ENCODE results near the gene WBP4. TPM values are rescaled to one million over a fixed set of nuclear protein-coding genes. Genes with fewer than 3 reads are reported as not detected.

Gene WBP4
- total RNA-seq, 1 donor from 2014 or later: 10.6 TPM

DNA sequence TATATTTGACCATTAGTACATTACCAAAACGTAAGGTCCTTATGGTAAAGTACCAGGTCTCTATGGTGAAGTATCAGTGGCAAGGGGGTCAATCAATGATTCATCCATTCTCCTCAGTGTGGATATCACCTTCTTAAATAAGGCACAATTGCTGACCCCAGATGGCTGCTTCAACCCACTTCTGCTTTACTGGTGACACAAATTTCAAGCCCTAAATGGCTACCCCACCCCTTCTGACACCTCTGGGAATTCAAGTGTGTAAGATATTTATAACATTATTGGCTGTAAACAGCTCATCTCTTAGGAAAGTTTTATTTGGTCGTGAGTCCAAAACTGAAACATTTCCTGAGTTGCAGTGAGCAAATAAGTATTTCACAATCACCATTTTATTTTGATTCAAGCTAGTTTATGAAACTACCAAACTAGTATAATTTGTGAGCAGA lies 7.9 kb upstream of the WBP4 start:
- Histone ChIP-seq H3K27ac (ENCODE audit: low read depth, low read length) (no peak overlapping the region), H3K4me1 (ENCODE audit: insufficient read depth, low read length) (no peaks in the 10 kb centered on the region), H3K27me3 (ENCODE audit: insufficient read depth, low read length) (no peaks in the 10 kb centered on the region), H2AFZ (ENCODE audit: low read depth, low read length) (no peak overlapping the region), H3K9ac (ENCODE audit: low read length) (no peak overlapping the region), H3K4me3 (ENCODE audit: insufficient read depth, low read depth, low read length) (no peak overlapping the region), H3K79me2 (ENCODE audit: insufficient read depth, low read length) (peaks cover 85% of the 10 kb centered on the region), H4K20me1 (ENCODE audit: insufficient read depth, low read length) (peaks cover 80% of the 10 kb centered on the region), H3K36me3 (ENCODE audit: insufficient read depth, low read length) (no peaks in the 10 kb centered on the region), H3K4me2 (ENCODE audit: low read length) (no peak overlapping the region), H3K9me3 (ENCODE audit: insufficient read depth, low read depth, low read length) (no peaks in the 10 kb centered on the region)
- H3K9me3 Mint-ChIP-seq (ENCODE audit: unreplicated experiment): peaks cover 7% of the 10 kb centered on the region
- peaks cover 9% of the 10 kb centered on the region for H3K36me3 Mint-ChIP-seq (ENCODE audit: low read depth, unreplicated experiment)
- H3K4me3 Mint-ChIP-seq (ENCODE audit: unreplicated experiment): no peak overlapping the region
- H3K27ac Mint-ChIP-seq (ENCODE audit: unreplicated experiment): no peak overlapping the region
- no peak for DNase-seq (ENCODE audit: low read depth)
- TF ChIP-seq, protein P1, sequence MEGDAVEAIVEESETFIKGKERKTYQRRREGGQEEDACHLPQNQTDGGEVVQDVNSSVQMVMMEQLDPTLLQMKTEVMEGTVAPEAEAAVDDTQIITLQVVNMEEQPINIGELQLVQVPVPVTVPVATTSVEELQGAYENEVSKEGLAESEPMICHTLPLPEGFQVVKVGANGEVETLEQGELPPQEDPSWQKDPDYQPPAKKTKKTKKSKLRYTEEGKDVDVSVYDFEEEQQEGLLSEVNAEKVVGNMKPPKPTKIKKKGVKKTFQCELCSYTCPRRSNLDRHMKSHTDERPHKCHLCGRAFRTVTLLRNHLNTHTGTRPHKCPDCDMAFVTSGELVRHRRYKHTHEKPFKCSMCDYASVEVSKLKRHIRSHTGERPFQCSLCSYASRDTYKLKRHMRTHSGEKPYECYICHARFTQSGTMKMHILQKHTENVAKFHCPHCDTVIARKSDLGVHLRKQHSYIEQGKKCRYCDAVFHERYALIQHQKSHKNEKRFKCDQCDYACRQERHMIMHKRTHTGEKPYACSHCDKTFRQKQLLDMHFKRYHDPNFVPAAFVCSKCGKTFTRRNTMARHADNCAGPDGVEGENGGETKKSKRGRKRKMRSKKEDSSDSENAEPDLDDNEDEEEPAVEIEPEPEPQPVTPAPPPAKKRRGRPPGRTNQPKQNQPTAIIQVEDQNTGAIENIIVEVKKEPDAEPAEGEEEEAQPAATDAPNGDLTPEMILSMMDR (IDR thresholded peaks at IDR 0.05; ENCODE audit: insufficient read depth, low read depth, low read length): no peak
- TF ChIP-seq EZH2 (IDR thresholded peaks at IDR 0.05; ENCODE audit: insufficient read depth, low read length): no peak
- H3K27me3 Mint-ChIP-seq (ENCODE audit: low read depth, unreplicated experiment): no peaks in the 10 kb centered on the region
- no peak for FAIRE-seq
- peaks cover 35% of the 10 kb centered on the region for H3K4me1 Mint-ChIP-seq (ENCODE audit: low read depth, unreplicated experiment)

DNA sequence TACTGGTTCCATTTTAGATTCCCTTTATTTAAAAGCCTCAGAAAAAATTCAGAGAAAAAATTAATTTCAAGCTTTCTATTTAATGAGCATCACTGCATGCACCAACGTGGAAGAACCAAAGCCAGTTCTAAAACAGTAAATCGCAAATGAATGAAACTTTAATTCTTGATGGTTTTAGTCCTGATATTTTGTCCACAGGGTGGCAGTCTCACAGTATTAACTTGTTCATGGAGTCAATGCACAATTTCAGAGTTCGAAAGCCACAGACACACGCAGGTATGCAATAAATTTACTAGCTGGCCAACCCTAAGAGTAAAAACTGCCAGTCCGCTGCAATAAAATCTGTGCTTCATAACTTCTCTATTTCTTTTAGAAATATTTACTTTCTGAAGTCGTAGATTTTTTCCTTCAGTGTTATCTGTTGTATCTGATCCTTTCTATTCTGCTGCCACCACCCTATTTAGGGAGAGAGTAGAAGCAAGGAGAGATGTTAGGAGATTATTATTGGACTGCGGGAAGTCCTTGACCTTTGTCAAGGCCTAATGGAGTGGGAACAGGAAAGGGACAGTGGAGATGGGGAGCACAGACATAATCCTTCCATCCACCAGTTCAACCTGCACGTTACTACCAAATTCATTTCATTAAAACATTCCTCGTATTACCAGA lies 7.0 kb upstream of the WBP4 start:
- H3K79me2 ChIP-seq (ENCODE audit: insufficient read depth, low read length): peaks cover 86% of the 10 kb centered on the region
- H3K4me3 Mint-ChIP-seq (ENCODE audit: unreplicated experiment): no peak overlapping the region
- no peak overlapping the region for H3K4me2 ChIP-seq (ENCODE audit: low read length)
- H4K20me1 ChIP-seq (ENCODE audit: insufficient read depth, low read length): peaks cover 75% of the 10 kb centered on the region
- H3K4me1 ChIP-seq (ENCODE audit: insufficient read depth, low read length): no peaks in the 10 kb centered on the region
- peaks cover 3% of the 10 kb centered on the region for H3K9me3 Mint-ChIP-seq (ENCODE audit: unreplicated experiment)
- H2AFZ ChIP-seq (ENCODE audit: low read depth, low read length): no peak overlapping the region
- H3K36me3 Mint-ChIP-seq (ENCODE audit: low read depth, unreplicated experiment): peaks cover under 1% of the 10 kb centered on the region
- no peak overlapping the region for H3K4me3 ChIP-seq (ENCODE audit: insufficient read depth, low read depth, low read length)
- H3K27ac ChIP-seq (ENCODE audit: low read depth, low read length): no peak overlapping the region
- H3K9me3 ChIP-seq (ENCODE audit: insufficient read depth, low read depth, low read length): no peaks in the 10 kb centered on the region
- H3K27me3 Mint-ChIP-seq (ENCODE audit: low read depth, unreplicated experiment): no peaks in the 10 kb centered on the region
- TF ChIP-seq, protein P1 (IDR thresholded peaks at IDR 0.05; ENCODE audit: insufficient read depth, low read depth, low read length): peak; percentile 60
- no peak for TF ChIP-seq EZH2 (IDR thresholded peaks at IDR 0.05; ENCODE audit: insufficient read depth, low read length)
- DNase-seq (ENCODE audit: low read depth): peak; percentile 61
- FAIRE-seq: peak; percentile 9
- H3K36me3 ChIP-seq (ENCODE audit: insufficient read depth, low read length): no peaks in the 10 kb centered on the region
- peaks cover 34% of the 10 kb centered on the region for H3K4me1 Mint-ChIP-seq (ENCODE audit: low read depth, unreplicated experiment)
- H3K27ac Mint-ChIP-seq (ENCODE audit: unreplicated experiment): no peak overlapping the region
- no peak overlapping the region for H3K9ac ChIP-seq (ENCODE audit: low read length)
- no peaks in the 10 kb centered on the region for H3K27me3 ChIP-seq (ENCODE audit: insufficient read depth, low read length)

DNA sequence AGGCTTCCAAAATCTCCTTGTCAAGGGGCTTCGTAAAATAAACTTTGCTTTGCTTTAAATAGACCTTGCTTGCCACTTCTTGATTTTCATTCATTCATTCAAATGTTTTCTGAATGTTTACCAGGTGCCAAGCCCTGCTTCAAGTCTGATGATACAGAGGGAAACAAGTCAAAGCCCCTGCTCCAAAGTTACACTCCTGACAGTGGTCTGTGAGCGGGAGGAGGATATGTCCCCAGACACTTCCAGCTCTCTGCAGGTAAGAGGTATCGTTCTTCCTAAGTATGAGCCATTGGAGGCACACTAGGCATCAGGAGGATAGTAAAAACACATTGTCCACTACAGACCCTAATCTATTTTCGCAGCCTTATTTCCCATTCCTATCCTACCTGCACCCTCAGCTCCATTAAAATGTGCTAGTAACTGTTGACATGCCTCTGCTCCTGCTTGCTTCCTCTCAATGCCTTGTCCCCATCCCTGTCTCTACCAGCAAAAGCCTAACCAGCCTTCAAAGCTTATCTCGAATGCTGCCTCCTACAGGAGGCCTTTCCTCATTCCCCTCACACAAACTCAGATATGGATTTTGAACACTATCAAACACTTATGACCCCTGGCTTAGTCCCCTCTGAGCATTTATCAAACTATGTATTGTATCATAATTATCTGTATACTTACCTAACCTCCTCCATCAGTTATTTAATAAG lies 6.2 kb upstream of the WBP4 start:
- H4K20me1 ChIP-seq (ENCODE audit: insufficient read depth, low read length): peaks cover 70% of the 10 kb centered on the region
- H2AFZ ChIP-seq (ENCODE audit: low read depth, low read length): no peak overlapping the region
- FAIRE-seq: no peak
- no peak overlapping the region for H3K27ac Mint-ChIP-seq (ENCODE audit: unreplicated experiment)
- no peaks in the 10 kb centered on the region for H3K9me3 ChIP-seq (ENCODE audit: insufficient read depth, low read depth, low read length)
- H3K27me3 Mint-ChIP-seq (ENCODE audit: low read depth, unreplicated experiment): no peaks in the 10 kb centered on the region
- H3K9me3 Mint-ChIP-seq (ENCODE audit: unreplicated experiment): no peaks in the 10 kb centered on the region
- no peaks in the 10 kb centered on the region for H3K36me3 Mint-ChIP-seq (ENCODE audit: low read depth, unreplicated experiment)
- no peak overlapping the region for H3K4me3 Mint-ChIP-seq (ENCODE audit: unreplicated experiment)
- no peak overlapping the region for H3K27ac ChIP-seq (ENCODE audit: low read depth, low read length)
- H3K36me3 ChIP-seq (ENCODE audit: insufficient read depth, low read length): no peaks in the 10 kb centered on the region
- peaks cover 30% of the 10 kb centered on the region for H3K4me1 Mint-ChIP-seq (ENCODE audit: low read depth, unreplicated experiment)
- no peaks in the 10 kb centered on the region for H3K4me1 ChIP-seq (ENCODE audit: insufficient read depth, low read length)
- DNase-seq (ENCODE audit: low read depth): no peak
- H3K4me2 ChIP-seq (ENCODE audit: low read length): no peak overlapping the region
- TF ChIP-seq, protein P1 (IDR thresholded peaks at IDR 0.05; ENCODE audit: insufficient read depth, low read depth, low read length): peak; percentile 21
- TF ChIP-seq EZH2 (IDR thresholded peaks at IDR 0.05; ENCODE audit: insufficient read depth, low read length): no peak
- H3K79me2 ChIP-seq (ENCODE audit: insufficient read depth, low read length): peaks cover 84% of the 10 kb centered on the region
- H3K27me3 ChIP-seq (ENCODE audit: insufficient read depth, low read length): no peaks in the 10 kb centered on the region
- H3K9ac ChIP-seq (ENCODE audit: low read length): no peak overlapping the region
- H3K4me3 ChIP-seq (ENCODE audit: insufficient read depth, low read depth, low read length): no peak overlapping the region
